GM18526 (cell line): ENCODE results near the gene IWS1.

Experiments
- POLR2A ChIP-seq: IDR thresholded peaks from 3 replicates; pipeline ENCODE4 v1.6.1; 2011; ENCODE audit not compliant: insufficient read length; ENCODE audit errors: extremely low read depth

Gene IWS1

GRCh38 chr2:127541809-127542208 is 15.5 kb upstream of the IWS1 start:
- no peak for TF ChIP-seq POLR2A

- no peak for TF ChIP-seq POLR2A
Measured at GRCh38 chr2:127537644-127538043, 11.4 kb upstream of the IWS1 start.

- TF ChIP-seq POLR2A: no peak
Measured at GRCh38 chr2:127536707-127537541, 10.6 kb upstream of the IWS1 start.

- TF ChIP-seq POLR2A: no peak
Measured at GRCh38 chr2:127535918-127536317, 9.6 kb upstream of the IWS1 start.

- no peak for TF ChIP-seq POLR2A
Measured at GRCh38 chr2:127535422-127535901, 9.2 kb upstream of the IWS1 start, which contains the start of gene MYO7B. MYO7B (plus strand) TSS chr2:127535683; CDS start chr2:127559723, 24,040 bp downstream.

- TF ChIP-seq POLR2A: no peak
Measured at GRCh38 chr2:127532296-127532695, 6.0 kb upstream of the IWS1 start.

- no peak for TF ChIP-seq POLR2A
Measured at GRCh38 chr2:127531221-127531648, 4.9 kb upstream of the IWS1 start.

- TF ChIP-seq POLR2A: no peak
Measured at GRCh38 chr2:127530245-127531140, 4.2 kb upstream of the IWS1 start.

- no peak for TF ChIP-seq POLR2A
Measured at GRCh38 chr2:127528487-127528886, 2.2 kb upstream of the IWS1 start.

GRCh38 chr2:127527001-127527804 is 914 bp upstream of the IWS1 start:
- no peak for TF ChIP-seq POLR2A

- no peak for TF ChIP-seq POLR2A
Measured at GRCh38 chr2:127525691-127526131, 578 bp downstream of the IWS1 start.

- no peak for TF ChIP-seq POLR2A
Measured at GRCh38 chr2:127523269-127523939, 2.9 kb downstream of the IWS1 start.

GRCh38 chr2:127520424-127520823 is 5.9 kb downstream of the IWS1 start:
- TF ChIP-seq POLR2A: no peak

- no peak for TF ChIP-seq POLR2A
Measured at GRCh38 chr2:127517465-127517864, 8.8 kb downstream of the IWS1 start.

GRCh38 chr2:127516041-127516762 is 10.1 kb downstream of the IWS1 start:
- no peak for TF ChIP-seq POLR2A
